ENCODE measurements around the gene CRABP2. TPM values are rescaled to one million over a fixed set of nuclear protein-coding genes. Genes with fewer than 3 reads are reported as not detected.
A peak's percentile ranks its signal among the peaks of the same experiment; 100 is the strongest.

The CRABP2 gene
- total RNA-seq, 1 experiment from 2014 or later: 1.1 TPM

GRCh38 chr1:156705918-156706656, 704 bp upstream of the CRABP2 start:
- DNase-seq (ENCODE audit: low spot score): peak; percentile 77

GRCh38 chr1:156704930-156705320, 458 bp downstream of the CRABP2 start:
- Histone ChIP-seq H3K9me3 (ENCODE audit: low read depth, low read length, poor library complexity, severe bottlenecking) (no peaks in the 10 kb centered on the region), H3K27me3 (replicated peaks; ENCODE audit: insufficient read depth, low read depth, low read length, poor library complexity) (peaks cover 5% of the 10 kb centered on the region), H3K4me1 (ENCODE audit: insufficient read depth, low read length, poor library complexity, severe bottlenecking) (peaks cover 34% of the 10 kb centered on the region), H3K4me3 (ENCODE audit: low read depth, low read length, poor library complexity, severe bottlenecking) (peak overlapping the region; percentile 42), H3K27ac (ENCODE audit: low read depth, low read length, poor library complexity, severe bottlenecking) (no peak overlapping the region), H3K36me3 (ENCODE audit: insufficient read depth, low read length, poor library complexity, severe bottlenecking) (no peaks in the 10 kb centered on the region)
- CTCF ChIA-PET: interaction anchor here (0.6 to 4.2 kb wide), 3 partner anchors 16 to 85 kb away, joined by 3 to 48 read pairs (median 3); no protein-coding TSS in a partner anchor
- DNase-seq (ENCODE audit: low spot score): no peak
- no TSS peak for BruUV-seq (replicated peaks)
- no peak for TF ChIP-seq CTCF (conservative IDR thresholded peaks at IDR 0.05; ENCODE audit: low read depth, low read length)
- no peak for TF ChIP-seq EZH2 (IDR thresholded peaks at IDR 0.05; ENCODE audit: borderline replicate concordance, low read depth, low read length, poor library complexity, severe bottlenecking)
- intact Hi-C loops (cut with micrococcal nuclease; ENCODE audit: unreplicated experiment): loop anchor here (1.0 kb wide), 1 partner anchor 16 kb away; no protein-coding TSS in a partner anchor
- POLR2A ChIA-PET (ENCODE audit: low non-redundant PET): no interaction called here

More at GRCh38 chr1:156705918-156706656, 704 bp upstream of the CRABP2 start:
- H3K4me3 ChIP-seq (ENCODE audit: low read depth, low read length, poor library complexity, severe bottlenecking): peak overlapping the region; percentile 42
- H3K36me3 ChIP-seq (ENCODE audit: insufficient read depth, low read length, poor library complexity, severe bottlenecking): no peaks in the 10 kb centered on the region
- H3K27me3 ChIP-seq (replicated peaks; ENCODE audit: insufficient read depth, low read depth, low read length, poor library complexity): peaks cover 5% of the 10 kb centered on the region
- peak; percentile 91 for TF ChIP-seq CTCF (conservative IDR thresholded peaks at IDR 0.05; ENCODE audit: low read depth, low read length)
- no peak for TF ChIP-seq EZH2 (IDR thresholded peaks at IDR 0.05; ENCODE audit: borderline replicate concordance, low read depth, low read length, poor library complexity, severe bottlenecking)
- ChIA-PET CTCF (interaction anchor here (0.8 to 4.2 kb wide), 9 partner anchors 15 to 205 kb away, joined by 3 to 48 read pairs (median 4); partner anchors contain the start of gene NTRK1), POLR2A (ENCODE audit: low non-redundant PET) (no interaction called here)
- H3K4me1 ChIP-seq (ENCODE audit: insufficient read depth, low read length, poor library complexity, severe bottlenecking): peaks cover 34% of the 10 kb centered on the region
- no peak overlapping the region for H3K27ac ChIP-seq (ENCODE audit: low read depth, low read length, poor library complexity, severe bottlenecking)
- intact Hi-C loops (cut with micrococcal nuclease; ENCODE audit: unreplicated experiment): loop anchor here (1.0 kb wide), 1 partner anchor 17 kb away; no protein-coding TSS in a partner anchor
- no peaks in the 10 kb centered on the region for H3K9me3 ChIP-seq (ENCODE audit: low read depth, low read length, poor library complexity, severe bottlenecking)
- no TSS peak for BruUV-seq (replicated peaks)

- H3K27ac ChIP-seq (ENCODE audit: low read depth, low read length, poor library complexity, severe bottlenecking): no peak overlapping the region
- peaks cover 34% of the 10 kb centered on the region for H3K4me1 ChIP-seq (ENCODE audit: insufficient read depth, low read length, poor library complexity, severe bottlenecking)
- no peak overlapping the region for H3K4me3 ChIP-seq (ENCODE audit: low read depth, low read length, poor library complexity, severe bottlenecking)
Observed at GRCh38 chr1:156704166-156704711, 1.1 kb downstream of the CRABP2 start.

More at GRCh38 chr1:156704166-156704711, 1.1 kb downstream of the CRABP2 start:
- no peaks in the 10 kb centered on the region for H3K36me3 ChIP-seq (ENCODE audit: insufficient read depth, low read length, poor library complexity, severe bottlenecking)
- intact Hi-C loops (cut with micrococcal nuclease; ENCODE audit: unreplicated experiment): no loop called here
- TF ChIP-seq CTCF (conservative IDR thresholded peaks at IDR 0.05; ENCODE audit: low read depth, low read length) (no peak), EZH2 (IDR thresholded peaks at IDR 0.05; ENCODE audit: borderline replicate concordance, low read depth, low read length, poor library complexity, severe bottlenecking) (no peak)
- no TSS peak for BruUV-seq (replicated peaks)
- ChIA-PET POLR2A (ENCODE audit: low non-redundant PET) (no interaction called here), CTCF (interaction anchor here (1.2 to 3.8 kb wide), 2 partner anchors 15 to 156 kb away, joined by 5 to 34 read pairs; no protein-coding TSS in a partner anchor)
- H3K9me3 ChIP-seq (ENCODE audit: low read depth, low read length, poor library complexity, severe bottlenecking): no peaks in the 10 kb centered on the region
- H3K27me3 ChIP-seq (replicated peaks; ENCODE audit: insufficient read depth, low read depth, low read length, poor library complexity): peaks cover 5% of the 10 kb centered on the region
- no peak for DNase-seq (ENCODE audit: low spot score)

All from A673 (cell line).